OCI-LY7 (cell line): Measurements from ENCODE around the gene THAP2.

Experiments
- EZH2phosphoT487 ChIP-seq: fragments of 200-600 bp; sonication (generic); IDR thresholded peaks from 2 replicates; pipeline ENCODE4 v1.6.1; 2018; ENCODE audit warnings: low read depth, borderline replicate concordance, mild to moderate bottlenecking, mixed run types, antibody characterized with exemption, low read length, moderate library complexity, mixed read lengths
- TF ChIP-seq, protein P1 (sequence below): fragments of 200-600 bp; sonication (generic); conservative IDR thresholded peaks from 2 replicates; pipeline ENCODE4 v1.5.1; 2014; ENCODE audit warnings: mild to moderate bottlenecking, antibody characterized with exemption, low read length, moderate library complexity, mixed read lengths

DNA sequence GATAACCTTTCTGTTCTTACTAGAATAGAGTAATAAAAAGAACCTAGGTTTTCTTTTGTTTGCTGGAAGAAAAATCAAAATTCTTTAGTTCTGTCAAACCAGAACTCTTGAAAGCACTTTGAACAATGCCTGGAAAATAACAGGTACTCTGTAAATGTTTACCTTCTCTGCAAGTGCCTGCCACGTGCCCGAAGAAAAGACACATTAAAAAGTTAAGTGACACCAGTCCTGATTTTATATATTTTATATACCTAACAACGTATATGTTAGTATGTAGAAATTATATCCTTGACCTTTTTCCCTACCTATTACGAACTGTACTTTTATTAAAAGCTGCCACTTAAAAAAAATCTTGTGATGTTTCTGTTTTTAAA, 976 bp downstream of the THAP2 start:
- TF ChIP-seq, protein P1, sequence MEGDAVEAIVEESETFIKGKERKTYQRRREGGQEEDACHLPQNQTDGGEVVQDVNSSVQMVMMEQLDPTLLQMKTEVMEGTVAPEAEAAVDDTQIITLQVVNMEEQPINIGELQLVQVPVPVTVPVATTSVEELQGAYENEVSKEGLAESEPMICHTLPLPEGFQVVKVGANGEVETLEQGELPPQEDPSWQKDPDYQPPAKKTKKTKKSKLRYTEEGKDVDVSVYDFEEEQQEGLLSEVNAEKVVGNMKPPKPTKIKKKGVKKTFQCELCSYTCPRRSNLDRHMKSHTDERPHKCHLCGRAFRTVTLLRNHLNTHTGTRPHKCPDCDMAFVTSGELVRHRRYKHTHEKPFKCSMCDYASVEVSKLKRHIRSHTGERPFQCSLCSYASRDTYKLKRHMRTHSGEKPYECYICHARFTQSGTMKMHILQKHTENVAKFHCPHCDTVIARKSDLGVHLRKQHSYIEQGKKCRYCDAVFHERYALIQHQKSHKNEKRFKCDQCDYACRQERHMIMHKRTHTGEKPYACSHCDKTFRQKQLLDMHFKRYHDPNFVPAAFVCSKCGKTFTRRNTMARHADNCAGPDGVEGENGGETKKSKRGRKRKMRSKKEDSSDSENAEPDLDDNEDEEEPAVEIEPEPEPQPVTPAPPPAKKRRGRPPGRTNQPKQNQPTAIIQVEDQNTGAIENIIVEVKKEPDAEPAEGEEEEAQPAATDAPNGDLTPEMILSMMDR, result no peak
- no peak for TF ChIP-seq EZH2phosphoT487
